Chondrocyte (in vitro differentiated cells): ENCODE data around the gene MAPKAP1. TPM values are rescaled to one million over a fixed set of nuclear protein-coding genes. Genes with fewer than 3 reads are reported as not detected.

Experiments used
- DNase-seq: peaks from one replicate; pipeline ENCODE4 v3.0.0; 2021; ENCODE audit warnings: mixed read lengths, low spot score
- H3K27ac Mint-ChIP-seq: one replicate; pipeline ENCODE4 v1.8.0; 2021; ENCODE audit warnings: mild to moderate bottlenecking, moderate library complexity, mixed read lengths; ENCODE audit not compliant: unreplicated experiment
- H3K27me3 Mint-ChIP-seq: 2 replicates; pipeline ENCODE4 v1.8.0; 2021; ENCODE audit warnings: low read depth, mixed read lengths
- H3K36me3 Mint-ChIP-seq: 2 replicates; pipeline ENCODE4 v1.8.0; 2021; ENCODE audit warnings: low read depth, mixed read lengths
- H3K4me1 Mint-ChIP-seq: 2 replicates; pipeline ENCODE4 v1.8.0; 2021; ENCODE audit warnings: low read depth, mild to moderate bottlenecking, mixed read lengths
- H3K4me3 Mint-ChIP-seq: one replicate; pipeline ENCODE4 v1.8.0; 2021; ENCODE audit warnings: mild to moderate bottlenecking, moderate library complexity, mixed read lengths; ENCODE audit not compliant: unreplicated experiment
- H3K9me3 Mint-ChIP-seq: 2 replicates; pipeline ENCODE4 v1.8.0; 2021; ENCODE audit warnings: low read depth, mixed read lengths
- CTCF ChIP-seq: fragments of 200-600 bp; sonication (generic); IDR thresholded peaks from 2 replicates; pipeline ENCODE4 v1.5.0; 2021; ENCODE audit warnings: antibody characterized with exemption, mild to moderate bottlenecking, moderate library complexity
- total RNA-seq: library from RNA; stranded (reverse); gene quantifications from 3 replicates; pipeline ENCODE4 v1.2.1, GENCODE V29; 2021

The MAPKAP1 gene
- total RNA-seq, 1 donor from 2014 or later: 91.5 TPM

- no peaks in the 10 kb centered on the region for H3K36me3 Mint-ChIP-seq
- no peak for TF ChIP-seq CTCF
- peak overlapping the region; percentile 94 for H3K27ac Mint-ChIP-seq
- H3K4me1 Mint-ChIP-seq: peaks cover 37% of the 10 kb centered on the region
- no peaks in the 10 kb centered on the region for H3K27me3 Mint-ChIP-seq
- peak overlapping the region; percentile 93 for H3K4me3 Mint-ChIP-seq
- no peak for DNase-seq
- no peaks in the 10 kb centered on the region for H3K9me3 Mint-ChIP-seq
These were observed 40.9 kb upstream of the MAPKAP1 start for GRCh38 chr9:125747765-125748445.

GRCh38 chr9:125747053-125747764, 40.2 kb upstream of the MAPKAP1 start, which contains the start of gene PBX3:
TSS of gene PBX3 (plus strand) at chr9:125747373.
- peaks cover 35% of the 10 kb centered on the region for H3K4me1 Mint-ChIP-seq
- no peak for DNase-seq

GRCh38 chr9:125746774-125747052, 39.7 kb upstream of the MAPKAP1 start:
- peak overlapping the region; percentile 92 for H3K4me3 Mint-ChIP-seq

More at GRCh38 chr9:125747053-125747764, 40.2 kb upstream of the MAPKAP1 start, which contains the start of gene PBX3:
- H3K9me3 Mint-ChIP-seq: no peaks in the 10 kb centered on the region
- no peaks in the 10 kb centered on the region for H3K36me3 Mint-ChIP-seq
- H3K27ac Mint-ChIP-seq: peak within 1 kb of the TSS; percentile 94
- no peaks in the 10 kb centered on the region for H3K27me3 Mint-ChIP-seq
- H3K4me3 Mint-ChIP-seq: peak within 1 kb of the TSS; percentile 93
- TF ChIP-seq CTCF: no peak

GRCh38 chr9:125746017-125746773, 39.2 kb upstream of the MAPKAP1 start:
- Mint-ChIP-seq H3K36me3 (no peaks in the 10 kb centered on the region), H3K9me3 (no peaks in the 10 kb centered on the region)
- DNase-seq: peak; percentile 96

More at GRCh38 chr9:125746774-125747052, 39.7 kb upstream of the MAPKAP1 start:
- Mint-ChIP-seq H3K27me3 (no peaks in the 10 kb centered on the region), H3K27ac (no peak overlapping the region), H3K9me3 (no peaks in the 10 kb centered on the region), H3K36me3 (no peaks in the 10 kb centered on the region), H3K4me1 (peaks cover 32% of the 10 kb centered on the region)
- no peak for TF ChIP-seq CTCF
- DNase-seq: no peak

More at GRCh38 chr9:125746017-125746773, 39.2 kb upstream of the MAPKAP1 start:
- peak; percentile 10 for TF ChIP-seq CTCF
- peaks cover 29% of the 10 kb centered on the region for H3K4me1 Mint-ChIP-seq
- H3K27ac Mint-ChIP-seq: peak overlapping the region; percentile 81
- H3K4me3 Mint-ChIP-seq: peak overlapping the region; percentile 92
- no peaks in the 10 kb centered on the region for H3K27me3 Mint-ChIP-seq
